HEK293 (cell line): ENCODE results near the gene NXPH4.

ENCODE experiments used
- CTCF ChIA-PET: fragments of 350-600 bp; formaldehyde crosslinking; extraction: SDS; loops from one replicate; lab custom pipeline; 2021; ENCODE audit warnings: antibody characterized with exemption; lab: Yijun Ruan, JAX
- POLR2A ChIA-PET: fragments of 300-600 bp; formaldehyde crosslinking; extraction: SDS; loops from one replicate; lab custom pipeline; 2020; ENCODE audit warnings: antibody characterized with exemption, inconsistent platforms; lab: Yijun Ruan, JAX
- H3K27ac ChIP-seq: fragments of 200-500 bp; sonication (Bioruptor generic); 2 replicates; pipeline ENCODE4 v1.5.1; 2014; ENCODE audit warnings: low read depth, low read length, control low read depth, inconsistent platforms; ENCODE audit errors: extremely low read depth
- H3K36me3 ChIP-seq, 2 experiments: fragments of 200-500 bp in 1 of 2; sonication (Bioruptor generic) in 1 of 2; 1 replicate in 1 of 2; 2 replicates in 1 of 2; pipeline ENCODE4 v1.5.1; 2014 to 2017; ENCODE audit warnings: inconsistent platforms in 2 of 2, low read length in 2 of 2; ENCODE audit not compliant: control insufficient read depth in 2 of 2, insufficient read depth in 1 of 2
- H3K4me1 ChIP-seq: fragments of 200-500 bp; sonication (Bioruptor generic); 2 replicates; pipeline ENCODE4 v1.5.1; 2014; ENCODE audit warnings: mild to moderate bottlenecking, low read length, inconsistent platforms; ENCODE audit not compliant: control insufficient read depth, insufficient read depth
- H3K4me3 ChIP-seq: 2 replicates; pipeline ENCODE4 v1.5.1; 2011; ENCODE audit warnings: low read depth, mild to moderate bottlenecking, control low read depth, low read length, moderate library complexity
- H3K9me3 ChIP-seq: fragments of 200-500 bp; sonication (Bioruptor generic); 2 replicates; pipeline ENCODE4 v1.5.1; 2014; ENCODE audit warnings: low read depth, low read length, inconsistent platforms; ENCODE audit not compliant: control insufficient read depth, insufficient read depth
- CTCF ChIP-seq: fragments of 450-650 bp; formaldehyde crosslinking; IDR thresholded peaks from 2 replicates; pipeline ENCODE4 v1.5.1; 2016; ENCODE audit warnings: missing biosample characterization, missing genetic modification characterization
- IKZF3 ChIP-seq: fragments of 450-650 bp; IDR thresholded peaks from 2 replicates; pipeline ENCODE4 v1.5.0; 2018; ENCODE audit warnings: missing biosample characterization, mild to moderate bottlenecking, missing genetic modification characterization, moderate library complexity
- PRDM1 ChIP-seq: fragments of 450-650 bp; formaldehyde crosslinking; IDR thresholded peaks from 2 replicates; pipeline ENCODE4; 2016; ENCODE audit warnings: missing biosample characterization, missing genetic modification characterization
- SETDB1 ChIP-seq: IDR thresholded peaks from one replicate; pipeline ENCODE4 v1.6.1; 2017; ENCODE audit warnings: mild to moderate bottlenecking, low read length, moderate library complexity, mixed read lengths; ENCODE audit not compliant: insufficient read length
- TRIM28 ChIP-seq: IDR thresholded peaks from 2 replicates; pipeline ENCODE4 v1.6.1; 2011; ENCODE audit warnings: low read length, control low read depth, borderline replicate concordance
- TSHZ1 ChIP-seq: fragments of 450-650 bp; formaldehyde crosslinking; IDR thresholded peaks from 2 replicates; pipeline ENCODE4 v1.5.1; 2016; ENCODE audit warnings: missing biosample characterization, missing genetic modification characterization, borderline replicate concordance
- ZEB2 ChIP-seq: fragments of 450-650 bp; formaldehyde crosslinking; IDR thresholded peaks from 2 replicates; pipeline ENCODE4 v1.5.1; 2016; ENCODE audit warnings: missing biosample characterization, missing genetic modification characterization
- ZNF132 ChIP-seq: fragments of 450-650 bp; formaldehyde crosslinking; IDR thresholded peaks from 2 replicates; pipeline ENCODE4 v1.5.1; 2017; ENCODE audit warnings: missing biosample characterization, missing genetic modification characterization, borderline replicate concordance
- ZNF23 ChIP-seq: fragments of 450-650 bp; formaldehyde crosslinking; IDR thresholded peaks from 2 replicates; pipeline ENCODE4 v1.5.1; 2016; ENCODE audit warnings: missing biosample characterization, missing genetic modification characterization, borderline replicate concordance
- ZNF274 ChIP-seq, 2 experiments: fragments of 200-500 bp in 1 of 2; fragments of 450-650 bp in 1 of 2; sonication (Bioruptor generic) in 1 of 2; formaldehyde crosslinking in 1 of 2; IDR thresholded peaks; 2 replicates each; pipeline versions ENCODE4 v1.5.1 to v1.6.1; 2014 to 2016; ENCODE audit warnings: borderline replicate concordance in 1 of 2, inconsistent platforms in 1 of 2, low read length in 1 of 2, missing biosample characterization in 1 of 2, missing genetic modification characterization in 1 of 2
- ZNF280C ChIP-seq: fragments of 450-650 bp; formaldehyde crosslinking; IDR thresholded peaks from 2 replicates; pipeline ENCODE4 v1.5.1; 2016; ENCODE audit warnings: missing biosample characterization, missing genetic modification characterization
- ZNF416 ChIP-seq: fragments of 450-650 bp; formaldehyde crosslinking; IDR thresholded peaks from 2 replicates; pipeline ENCODE4 v1.5.1; 2016; ENCODE audit warnings: missing biosample characterization, missing genetic modification characterization
- ZNF423 ChIP-seq: fragments of 450-650 bp; formaldehyde crosslinking; IDR thresholded peaks from 2 replicates; pipeline ENCODE4 v1.5.1; 2016; ENCODE audit warnings: missing biosample characterization, missing genetic modification characterization
- ZNF558 ChIP-seq: fragments of 450-650 bp; formaldehyde crosslinking; IDR thresholded peaks from 2 replicates; pipeline ENCODE4 v1.5.1; 2016; ENCODE audit warnings: missing biosample characterization, missing genetic modification characterization
- ZNF658 ChIP-seq: fragments of 450-650 bp; formaldehyde crosslinking; IDR thresholded peaks from 2 replicates; pipeline ENCODE4; 2016; ENCODE audit warnings: missing biosample characterization, missing genetic modification characterization
- ZNF76 ChIP-seq: fragments of 450-650 bp; formaldehyde crosslinking; IDR thresholded peaks from 2 replicates; pipeline ENCODE4; 2016; ENCODE audit warnings: low read depth, missing biosample characterization, missing genetic modification characterization, borderline replicate concordance
- ZNF785 ChIP-seq: fragments of 450-650 bp; formaldehyde crosslinking; IDR thresholded peaks from 2 replicates; pipeline ENCODE4 v1.5.1; 2016; ENCODE audit warnings: missing biosample characterization, missing genetic modification characterization
- ZNF837 ChIP-seq: fragments of 450-650 bp; formaldehyde crosslinking; IDR thresholded peaks from 2 replicates; pipeline ENCODE4 v1.5.1; 2016; ENCODE audit warnings: missing biosample characterization, missing genetic modification characterization

The NXPH4 gene

GRCh38 chr12:57268264-57268663 lies 51.7 kb downstream of the NXPH4 start:
- POLR2A ChIA-PET, result interaction anchor here (1.1 kb wide), 1 partner anchor 10 kb away, joined by 3 read pairs; no protein-coding TSS in a partner anchor
- Histone ChIP-seq H3K27ac (no peak overlapping the region), H3K4me1 (no peaks in the 10 kb centered on the region), H3K36me3 (peaks cover 29 to 72% of the 10 kb centered on the region in 2 experiments), H3K4me3 (no peak overlapping the region), H3K9me3 (no peaks in the 10 kb centered on the region)
- CTCF ChIA-PET, result interaction anchor here (0.8 kb wide), 1 partner anchor 9 kb away, joined by 3 read pairs; no protein-coding TSS in a partner anchor
- no peak for TF ChIP-seq ZNF423 (tag by site-specific recombination)
- no peak for TF ChIP-seq TSHZ1

- no peak overlapping the region for H3K4me3 ChIP-seq
- POLR2A ChIA-PET, result interaction anchor here (0.6 kb wide), 2 partner anchors 187 to 618 kb away, joined by 3 read pairs; no protein-coding TSS in a partner anchor
- H3K27ac ChIP-seq, result no peak overlapping the region
- H3K36me3 ChIP-seq, result peaks cover 29 to 68% of the 10 kb centered on the region in 2 experiments
- CTCF ChIA-PET, result interaction anchor here (0.5 to 2.2 kb wide), 8 partner anchors 9 to 323 kb away, joined by 3 to 17 read pairs (median 4); no protein-coding TSS in a partner anchor
- H3K9me3 ChIP-seq, result no peaks in the 10 kb centered on the region
- no peaks in the 10 kb centered on the region for H3K4me1 ChIP-seq
- TF ChIP-seq CTCF (peak; percentile 20; the same call in 1 of the 2 replicates), ZNF274 (IDR thresholded peaks at IDR 0.05; ENCODE audit: low read length) (no peak), ZNF274 (tag by site-specific recombination; IDR thresholded peaks at IDR 0.05; ENCODE audit: borderline replicate concordance) (no peak)
Observed at GRCh38 chr12:57270966-57271470, 54.4 kb downstream of the NXPH4 start.

GRCh38 chr12:57272337-57273151 lies 56.0 kb downstream of the NXPH4 start:
- Histone ChIP-seq H3K4me1 (no peaks in the 10 kb centered on the region), H3K4me3 (no peak overlapping the region), H3K27ac (no peak overlapping the region), H3K36me3 (peaks cover 20 to 59% of the 10 kb centered on the region in 2 experiments), H3K9me3 (no peaks in the 10 kb centered on the region)
- ChIA-PET CTCF (interaction anchor here (0.6 to 1.4 kb wide), 7 partner anchors 8 to 180 kb away, joined by 3 to 7 read pairs (median 4); no protein-coding TSS in a partner anchor), POLR2A (interaction anchor here (0.6 kb wide), 1 partner anchor 163 kb away, joined by 3 read pairs; no protein-coding TSS in a partner anchor)
- TF ChIP-seq ZNF837 (tag by site-specific recombination), result no peak
- TF ChIP-seq IKZF3 (tag by site-specific recombination), result no peak

GRCh38 chr12:57273516-57273915 lies 56.9 kb downstream of the NXPH4 start:
- CTCF ChIA-PET, result interaction anchor here (0.6 to 1.1 kb wide), 3 partner anchors 10 to 175 kb away, joined by 3 to 5 read pairs (median 3); no protein-coding TSS in a partner anchor
- H3K27ac ChIP-seq, result no peak overlapping the region
- POLR2A ChIA-PET, result no interaction called here
- no peak for TF ChIP-seq ZNF658
- TF ChIP-seq ZEB2 (tag by site-specific recombination), result no peak
- TF ChIP-seq ZNF76 (tag by site-specific recombination), result no peak
- no peak for TF ChIP-seq SETDB1
- no peak for TF ChIP-seq ZNF280C (tag by site-specific recombination)
- no peak for TF ChIP-seq PRDM1 (tag by site-specific recombination)
- TF ChIP-seq ZNF23, result no peak
- no peak for TF ChIP-seq ZNF558
- TF ChIP-seq ZNF132 (tag by site-specific recombination), result no peak
- TF ChIP-seq ZNF416, result no peak
- TF ChIP-seq ZNF785, result no peak
- TF ChIP-seq TRIM28, result no peak

More at GRCh38 chr12:57273516-57273915, 56.9 kb downstream of the NXPH4 start:
- no peak overlapping the region for H3K4me3 ChIP-seq
- no peaks in the 10 kb centered on the region for H3K4me1 ChIP-seq
- H3K9me3 ChIP-seq, result no peaks in the 10 kb centered on the region
- H3K36me3 ChIP-seq, result peaks cover 22 to 59% of the 10 kb centered on the region in 2 experiments
